Cerebellar nuclear complex (tissue), 1 donor: ENCODE measurements around the gene ZBTB33.

Source experiments
- DNase-seq, 2 experiments: peaks; one replicate each; lab custom pipeline; 2025; lab: John Stamatoyannopoulos, UW

Gene ZBTB33

GRCh38 chrX:120306630-120307029 lies 56.0 kb downstream of the ZBTB33 start:
- no peak for DNase-seq
